Chondrocyte (in vitro differentiated cells): ENCODE results near the gene MRGPRD. TPM values are rescaled to one million over a fixed set of nuclear protein-coding genes. Genes with fewer than 3 reads are reported as not detected.
"Not testable (repeated sequence)": the region's sequence is repeated elsewhere in the genome, so short reads cannot be mapped to it uniquely, and the experiment has no call there.

Source experiments
- DNase-seq: peaks from one replicate; pipeline ENCODE4 v3.0.0; 2021; ENCODE audit warnings: mixed read lengths, low spot score
- H3K27ac Mint-ChIP-seq: one replicate; pipeline ENCODE4 v1.8.0; 2021; ENCODE audit warnings: mild to moderate bottlenecking, moderate library complexity, mixed read lengths; ENCODE audit not compliant: unreplicated experiment
- H3K27me3 Mint-ChIP-seq: 2 replicates; pipeline ENCODE4 v1.8.0; 2021; ENCODE audit warnings: low read depth, mixed read lengths
- H3K36me3 Mint-ChIP-seq: 2 replicates; pipeline ENCODE4 v1.8.0; 2021; ENCODE audit warnings: low read depth, mixed read lengths
- H3K4me1 Mint-ChIP-seq: 2 replicates; pipeline ENCODE4 v1.8.0; 2021; ENCODE audit warnings: low read depth, mild to moderate bottlenecking, mixed read lengths
- H3K4me3 Mint-ChIP-seq: one replicate; pipeline ENCODE4 v1.8.0; 2021; ENCODE audit warnings: mild to moderate bottlenecking, moderate library complexity, mixed read lengths; ENCODE audit not compliant: unreplicated experiment
- H3K9me3 Mint-ChIP-seq: 2 replicates; pipeline ENCODE4 v1.8.0; 2021; ENCODE audit warnings: low read depth, mixed read lengths
- CTCF ChIP-seq: fragments of 200-600 bp; sonication (generic); IDR thresholded peaks from 2 replicates; pipeline ENCODE4 v1.5.0; 2021; ENCODE audit warnings: antibody characterized with exemption, mild to moderate bottlenecking, moderate library complexity
- total RNA-seq: library from RNA; stranded (reverse); gene quantifications from 3 replicates; pipeline ENCODE4 v1.2.1, GENCODE V29; 2021

Gene MRGPRD
- total RNA-seq, 1 donor from 2014 or later, result not detected

- Mint-ChIP-seq H3K36me3 (no peaks in the 10 kb centered on the region), H3K27me3 (peaks cover 21% of the 10 kb centered on the region), H3K4me3 (no peak overlapping the region), H3K27ac (no peak overlapping the region), H3K9me3 (no peaks in the 10 kb centered on the region), H3K4me1 (no peaks in the 10 kb centered on the region)
- TF ChIP-seq CTCF, result no peak
- DNase-seq, result peak; percentile 9
Observed at GRCh38 chr11:68976095-68976494, 4.7 kb downstream of the MRGPRD start.

GRCh38 chr11:68974421-68975194 lies 6.2 kb downstream of the MRGPRD start:
- Mint-ChIP-seq H3K4me3 (no peak overlapping the region), H3K27ac (no peak overlapping the region), H3K36me3 (no peaks in the 10 kb centered on the region), H3K27me3 (peaks cover 29% of the 10 kb centered on the region), H3K9me3 (no peaks in the 10 kb centered on the region), H3K4me1 (no peaks in the 10 kb centered on the region)
- peak; percentile 77 for DNase-seq
- TF ChIP-seq CTCF, result no peak

GRCh38 chr11:68973706-68974105 lies 7.1 kb downstream of the MRGPRD start:
- not testable (repeated sequence) for H3K9me3 Mint-ChIP-seq, H3K4me3 Mint-ChIP-seq, H3K4me1 Mint-ChIP-seq, H3K27ac Mint-ChIP-seq, H3K36me3 Mint-ChIP-seq
- peaks cover 25% of the 10 kb centered on the region for H3K27me3 Mint-ChIP-seq
- DNase-seq, result peak; percentile 9

- no peaks in the 10 kb centered on the region for H3K36me3 Mint-ChIP-seq
- H3K9me3 Mint-ChIP-seq, result no peaks in the 10 kb centered on the region
- no peaks in the 10 kb centered on the region for H3K4me1 Mint-ChIP-seq
- H3K27ac Mint-ChIP-seq, result no peak overlapping the region
- peaks cover 23% of the 10 kb centered on the region for H3K27me3 Mint-ChIP-seq
- no peak overlapping the region for H3K4me3 Mint-ChIP-seq
- no peak for TF ChIP-seq CTCF
- peak; percentile 10 for DNase-seq
Observed at GRCh38 chr11:68973219-68973618, 7.6 kb downstream of the MRGPRD start.

DNA sequence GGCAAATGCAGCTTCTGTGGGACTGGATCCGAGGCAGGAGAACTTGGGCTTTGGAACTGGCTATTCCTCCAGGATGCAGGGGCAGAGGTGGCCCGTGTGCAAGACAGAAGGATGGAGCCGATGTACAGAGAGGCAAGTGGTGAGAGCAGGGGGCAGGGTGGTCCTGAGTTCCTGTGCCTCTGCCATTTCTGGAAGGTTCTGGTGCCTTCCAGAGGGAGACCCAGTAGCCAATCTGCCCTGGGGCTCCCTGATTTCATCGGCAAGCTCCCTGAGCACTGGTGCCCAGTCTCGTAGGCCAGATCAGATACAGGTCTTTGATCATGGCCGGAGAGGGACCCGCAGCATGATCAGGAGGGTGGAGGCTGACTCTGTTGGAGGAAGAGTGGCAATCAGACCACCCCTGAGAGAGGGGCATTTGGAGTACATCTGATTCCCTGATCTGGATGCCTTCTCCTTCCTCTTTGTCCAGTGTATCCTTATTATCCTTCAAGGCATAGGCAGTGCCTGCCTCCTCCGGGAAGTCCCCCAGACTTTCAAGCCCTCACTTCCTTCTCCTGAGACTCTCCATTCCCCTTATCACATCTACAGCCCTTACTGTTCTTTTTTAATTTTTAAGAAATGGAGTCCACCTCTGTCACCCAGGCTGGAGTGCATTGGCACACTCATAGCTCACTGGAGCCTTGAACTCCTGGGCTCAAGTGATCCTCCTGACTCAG lies 9.7 kb downstream of the MRGPRD start:
- TF ChIP-seq CTCF, result no peak
- no peaks in the 10 kb centered on the region for H3K36me3 Mint-ChIP-seq
- peak; percentile 56 for DNase-seq
- no peak overlapping the region for H3K4me3 Mint-ChIP-seq
- H3K27me3 Mint-ChIP-seq, result peaks cover 16% of the 10 kb centered on the region
- H3K27ac Mint-ChIP-seq, result no peak overlapping the region
- no peaks in the 10 kb centered on the region for H3K4me1 Mint-ChIP-seq
- H3K9me3 Mint-ChIP-seq, result no peaks in the 10 kb centered on the region
